ENCODE measurements around the gene GBGT1.

DNA sequence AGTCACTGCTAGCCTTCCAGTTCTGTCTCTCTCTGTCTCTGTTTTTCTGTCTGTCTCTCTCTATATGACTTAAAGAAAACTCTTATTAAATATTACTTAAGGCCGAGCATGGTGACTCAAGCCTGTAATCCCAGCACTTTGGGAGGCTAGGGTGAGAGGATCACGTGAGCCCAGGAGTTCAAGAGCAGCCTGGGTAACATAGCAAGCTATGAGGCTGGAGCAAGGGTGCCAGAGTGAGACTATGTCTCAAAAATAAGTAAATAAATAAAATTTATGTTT lies 1.7 kb upstream of the GBGT1 start:
- TF ChIP-seq, protein P1, sequence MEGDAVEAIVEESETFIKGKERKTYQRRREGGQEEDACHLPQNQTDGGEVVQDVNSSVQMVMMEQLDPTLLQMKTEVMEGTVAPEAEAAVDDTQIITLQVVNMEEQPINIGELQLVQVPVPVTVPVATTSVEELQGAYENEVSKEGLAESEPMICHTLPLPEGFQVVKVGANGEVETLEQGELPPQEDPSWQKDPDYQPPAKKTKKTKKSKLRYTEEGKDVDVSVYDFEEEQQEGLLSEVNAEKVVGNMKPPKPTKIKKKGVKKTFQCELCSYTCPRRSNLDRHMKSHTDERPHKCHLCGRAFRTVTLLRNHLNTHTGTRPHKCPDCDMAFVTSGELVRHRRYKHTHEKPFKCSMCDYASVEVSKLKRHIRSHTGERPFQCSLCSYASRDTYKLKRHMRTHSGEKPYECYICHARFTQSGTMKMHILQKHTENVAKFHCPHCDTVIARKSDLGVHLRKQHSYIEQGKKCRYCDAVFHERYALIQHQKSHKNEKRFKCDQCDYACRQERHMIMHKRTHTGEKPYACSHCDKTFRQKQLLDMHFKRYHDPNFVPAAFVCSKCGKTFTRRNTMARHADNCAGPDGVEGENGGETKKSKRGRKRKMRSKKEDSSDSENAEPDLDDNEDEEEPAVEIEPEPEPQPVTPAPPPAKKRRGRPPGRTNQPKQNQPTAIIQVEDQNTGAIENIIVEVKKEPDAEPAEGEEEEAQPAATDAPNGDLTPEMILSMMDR (IDR thresholded peaks at IDR 0.05), result no peak
- TF ChIP-seq POLR2A (IDR thresholded peaks at IDR 0.05), result no peak
